GM18498 (cell line): ENCODE measurements around the gene TMEM135.
"Not testable (repeated sequence)": the region's sequence is repeated elsewhere in the genome, so short reads cannot be mapped to it uniquely, and the experiment has no call there.

ENCODE experiments used
- ATAC-seq: cut with Tn5 transposase; IDR thresholded peaks from one replicate; pipeline ENCODE4 v1.9.1; 2021; ENCODE audit warnings: mild to moderate bottlenecking, moderate library complexity; ENCODE audit not compliant: unreplicated experiment

Gene TMEM135

DNA sequence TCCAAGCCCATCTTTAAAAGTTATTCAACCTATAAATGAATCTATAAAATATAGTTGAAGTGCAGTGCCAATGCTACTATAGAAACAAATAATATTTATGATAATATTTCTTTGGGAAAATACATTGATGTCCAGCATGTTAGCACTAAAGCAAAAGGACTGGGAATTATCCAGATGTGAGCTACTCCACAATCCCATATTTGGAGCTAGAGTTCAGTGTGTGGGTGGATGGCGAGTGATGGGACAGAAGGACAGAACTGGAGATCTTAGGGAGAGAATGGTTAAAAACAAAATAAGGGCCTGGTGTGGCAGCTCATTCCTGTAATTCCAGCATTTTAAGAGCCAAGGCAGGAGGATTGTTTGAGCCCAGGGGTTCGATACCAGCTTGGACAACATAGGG lies 216.8 kb downstream of the TMEM135 start:
- ATAC-seq = no peak

- no peak for ATAC-seq
Measured at GRCh38 chr11:87255589-87255988, 217.9 kb downstream of the TMEM135 start.

- ATAC-seq = no peak
Measured at GRCh38 chr11:87256694-87257340, 219.1 kb downstream of the TMEM135 start.

DNA sequence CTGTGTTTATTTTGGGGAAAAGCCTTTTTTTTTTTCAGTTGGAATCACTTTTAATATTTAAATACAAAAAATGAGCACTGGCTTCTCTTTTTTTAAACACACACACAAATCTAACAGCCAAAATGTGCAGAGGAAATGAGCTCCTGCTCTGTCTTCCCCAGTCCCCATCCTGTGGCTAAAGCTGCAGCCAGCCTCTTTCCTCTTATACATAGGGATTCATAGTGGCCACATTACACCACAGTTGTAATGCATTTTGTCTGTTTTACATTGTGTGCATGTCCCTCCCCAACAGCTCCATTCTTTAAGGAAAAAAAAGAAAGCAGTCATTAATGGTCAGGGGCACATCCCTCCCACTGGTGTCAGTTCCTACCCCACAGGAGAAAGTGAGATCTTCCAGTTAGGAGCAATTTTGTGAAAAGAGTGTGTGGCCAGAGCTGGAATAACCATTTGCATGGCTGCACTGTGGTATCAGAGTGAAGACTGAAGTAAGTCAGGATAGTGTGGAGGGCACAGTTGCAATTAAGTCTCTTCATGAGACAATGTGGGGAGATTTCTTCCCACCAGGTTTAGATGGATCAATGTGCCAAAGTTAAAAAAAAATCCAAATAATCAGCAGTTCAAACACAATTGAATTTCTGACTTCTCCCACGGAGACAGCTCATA lies 220.6 kb downstream of the TMEM135 start:
- no peak for ATAC-seq

- no peak for ATAC-seq
Measured at GRCh38 chr11:87259736-87260135, 222.0 kb downstream of the TMEM135 start.

GRCh38 chr11:87260811-87261210 lies 223.1 kb downstream of the TMEM135 start:
- ATAC-seq = no peak

GRCh38 chr11:87263264-87263838 lies 225.6 kb downstream of the TMEM135 start:
- no peak for ATAC-seq

DNA sequence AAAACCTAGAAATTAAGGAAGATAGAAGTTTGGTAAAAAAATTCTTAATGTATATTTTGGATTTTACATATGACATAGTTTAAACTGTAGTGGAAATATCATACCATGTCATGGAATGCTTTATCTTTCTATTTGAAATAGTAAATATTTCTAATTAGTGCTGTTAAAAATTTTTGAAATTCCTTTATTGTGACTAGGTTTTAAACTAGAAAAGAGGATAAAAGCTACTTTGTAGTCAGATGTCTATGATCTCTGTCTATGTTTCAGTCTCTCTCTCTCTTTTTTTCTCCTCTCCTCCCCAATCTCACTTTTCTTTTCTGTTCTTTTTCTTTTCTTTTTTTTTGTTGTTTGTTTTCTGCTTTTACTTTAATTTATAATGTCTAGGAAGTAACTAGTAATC lies 226.2 kb downstream of the TMEM135 start:
- no peak for ATAC-seq

DNA sequence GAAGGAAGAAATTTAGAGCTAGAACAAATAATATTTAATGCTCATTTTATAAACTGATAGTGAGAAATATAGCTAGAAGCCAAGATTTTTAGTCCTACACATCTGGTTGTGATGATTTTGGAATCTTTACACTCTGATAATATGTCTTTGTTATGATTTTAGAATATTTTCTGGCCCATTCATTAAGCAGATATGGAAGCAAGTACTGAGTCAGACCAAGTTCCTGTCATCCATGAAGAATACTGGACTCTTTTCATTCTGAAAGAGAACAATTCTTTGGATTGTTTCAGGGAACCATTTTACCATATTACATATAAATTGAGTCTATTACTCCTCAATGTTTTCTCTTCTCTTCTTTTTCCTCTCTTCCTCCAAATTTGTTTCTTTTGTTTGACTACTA lies 227.4 kb downstream of the TMEM135 start:
- ATAC-seq = no peak

GRCh38 chr11:87265979-87266378 lies 228.2 kb downstream of the TMEM135 start:
- no peak for ATAC-seq

GRCh38 chr11:87266751-87267150 lies 229.0 kb downstream of the TMEM135 start:
- no peak for ATAC-seq

DNA sequence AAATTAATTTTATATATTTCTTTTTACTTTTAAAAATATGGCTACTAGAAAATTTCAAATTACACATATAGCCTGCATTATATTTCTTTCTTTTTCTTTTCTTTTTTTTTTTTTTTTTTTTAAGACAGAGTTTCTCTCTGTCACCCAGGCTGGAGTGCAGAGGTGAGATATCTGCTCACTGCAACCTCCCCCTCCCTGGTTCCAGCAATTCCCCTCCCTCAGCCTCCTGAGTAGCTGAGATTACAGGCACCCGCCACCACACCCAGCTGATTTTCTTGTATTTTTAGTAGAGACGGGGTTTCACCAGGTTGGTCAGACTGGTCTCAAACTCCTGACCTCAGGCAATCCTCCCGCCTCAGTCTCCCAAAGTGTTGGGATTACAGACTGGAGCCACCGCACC lies 234.2 kb downstream of the TMEM135 start:
- not testable (repeated sequence) for ATAC-seq

- no peak for ATAC-seq
Measured at GRCh38 chr11:87275176-87275575, 237.4 kb downstream of the TMEM135 start.

GRCh38 chr11:87280143-87280542 lies 242.4 kb downstream of the TMEM135 start:
- ATAC-seq = no peak

GRCh38 chr11:87281496-87281895 lies 243.8 kb downstream of the TMEM135 start:
- no peak for ATAC-seq

- no peak for ATAC-seq
Measured at GRCh38 chr11:87284306-87284705, 246.6 kb downstream of the TMEM135 start.

DNA sequence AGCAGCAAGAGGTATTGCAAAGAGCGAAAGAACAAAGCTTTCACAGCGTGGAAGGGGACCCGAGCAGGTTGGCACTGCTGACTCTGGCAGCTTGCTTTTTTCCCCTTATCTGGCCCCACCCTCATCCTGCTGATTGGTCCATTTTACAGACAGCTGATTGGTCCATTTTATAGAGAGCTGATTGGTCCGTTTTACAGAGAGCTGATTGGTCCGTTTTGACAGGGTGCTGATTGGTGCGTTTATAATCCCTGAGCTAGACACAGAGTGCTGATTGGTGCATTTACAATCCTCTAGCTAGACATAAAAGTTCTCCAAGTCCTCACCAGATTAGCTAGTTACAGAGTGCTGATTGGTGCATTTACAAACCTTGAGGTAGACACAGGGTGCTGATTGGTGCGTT lies 247.9 kb downstream of the TMEM135 start:
- not testable (repeated sequence) for ATAC-seq

- no peak for ATAC-seq
Measured at GRCh38 chr11:87286338-87286737, 248.6 kb downstream of the TMEM135 start.

DNA sequence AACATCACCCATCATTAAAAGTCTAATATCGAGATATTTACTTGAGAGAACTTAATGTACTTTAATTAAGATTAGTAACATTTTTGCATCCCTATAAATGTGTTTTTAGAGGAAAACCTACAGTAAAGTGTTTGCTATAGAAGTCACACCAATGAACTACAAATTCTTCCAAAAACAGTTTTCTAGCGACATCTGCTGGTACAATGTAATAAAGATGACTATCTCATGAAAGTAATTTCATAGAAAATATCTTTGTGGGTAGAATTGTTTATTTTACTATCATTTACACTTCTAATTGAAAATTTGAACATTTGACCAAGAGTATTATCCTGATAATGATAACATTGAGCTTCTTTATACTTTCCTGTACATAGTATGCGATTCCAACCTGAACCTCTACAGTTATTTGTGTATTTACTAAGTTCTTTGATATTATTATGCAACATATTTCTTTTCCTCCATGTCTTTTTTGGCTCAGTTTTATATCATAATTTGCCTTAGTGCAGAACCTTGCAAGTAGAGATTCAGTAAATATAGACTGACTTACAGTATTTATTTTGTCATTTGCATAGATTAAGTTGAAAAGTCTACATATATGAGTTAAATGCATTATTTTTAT lies 252.7 kb downstream of the TMEM135 start:
- ATAC-seq = no peak

GRCh38 chr11:87292598-87292997 lies 254.9 kb downstream of the TMEM135 start:
- no peak for ATAC-seq

DNA sequence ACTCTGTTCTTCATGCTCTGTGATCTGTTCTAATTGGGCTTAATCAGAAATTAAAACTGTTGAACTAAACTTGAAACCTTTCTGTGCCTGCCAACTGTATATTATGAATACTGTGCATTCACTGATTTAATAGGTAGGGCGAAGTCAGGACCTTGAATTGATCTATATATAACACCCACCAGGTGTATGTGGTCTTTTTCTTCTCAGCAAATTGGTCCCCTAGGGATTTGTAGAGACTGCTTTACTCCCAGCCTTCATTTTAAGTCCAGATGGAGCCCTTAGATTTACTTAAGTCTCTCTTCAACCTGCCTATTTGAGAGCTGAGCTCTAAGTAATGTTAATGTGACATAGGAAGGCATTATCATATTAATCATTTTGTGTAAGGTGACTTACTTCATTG lies 257.5 kb downstream of the TMEM135 start:
- no peak for ATAC-seq

- no peak for ATAC-seq
Measured at GRCh38 chr11:87296627-87297026, 258.9 kb downstream of the TMEM135 start.
